Mesothelial cell of epicardium (in vitro differentiated cells): ENCODE data around the gene GRHL1. TPM values are rescaled to one million over a fixed set of nuclear protein-coding genes. Genes with fewer than 3 reads are reported as not detected.

Source experiments
- DNase-seq, 2 experiments: peaks; one replicate each; pipeline ENCODE4 v3.0.0; 2021; ENCODE audit warnings: low spot score in 2 of 2; ENCODE audit not compliant: unreplicated experiment in 2 of 2
- H3K27ac Mint-ChIP-seq: 2 replicates; pipeline ENCODE4 v1.8.0; 2021; ENCODE audit warnings: mixed read lengths
- H3K27me3 Mint-ChIP-seq: 2 replicates; pipeline ENCODE4 v1.8.0; 2021; ENCODE audit warnings: low read depth, mixed read lengths
- H3K36me3 Mint-ChIP-seq: 2 replicates; pipeline ENCODE4 v1.8.0; 2021; ENCODE audit warnings: mixed read lengths
- H3K4me1 Mint-ChIP-seq: 2 replicates; pipeline ENCODE4 v1.8.0; 2021; ENCODE audit warnings: mixed read lengths
- H3K4me3 Mint-ChIP-seq: 2 replicates; pipeline ENCODE4 v1.8.0; 2021; ENCODE audit warnings: mild to moderate bottlenecking, moderate library complexity, mixed read lengths
- H3K9me3 Mint-ChIP-seq: 2 replicates; pipeline ENCODE4 v1.8.0; 2021; ENCODE audit warnings: mixed read lengths
- CTCF ChIP-seq: fragments of 200-600 bp; sonication (generic); IDR thresholded peaks from one replicate; pipeline ENCODE4 v1.5.0; 2021; ENCODE audit warnings: antibody characterized with exemption; ENCODE audit not compliant: unreplicated experiment
- total RNA-seq: library from RNA; stranded (reverse); gene quantifications from 3 replicates; pipeline ENCODE4 v1.2.1, GENCODE V29; 2021

The GRHL1 gene
- total RNA-seq, 1 donor from 2014 or later = 8.2 TPM

- no peak overlapping the region for H3K27ac Mint-ChIP-seq
- no peaks in the 10 kb centered on the region for H3K27me3 Mint-ChIP-seq
- H3K4me1 Mint-ChIP-seq = peaks cover 7% of the 10 kb centered on the region
- H3K4me3 Mint-ChIP-seq = no peak overlapping the region
- no peak for DNase-seq
- no peaks in the 10 kb centered on the region for H3K9me3 Mint-ChIP-seq
- no peak for TF ChIP-seq CTCF
- H3K36me3 Mint-ChIP-seq = no peaks in the 10 kb centered on the region
Measured at GRCh38 chr2:10034333-10035052, 83.0 kb downstream of the GRHL1 start.

GRCh38 chr2:10035053-10035422 is 83.5 kb downstream of the GRHL1 start:
- TF ChIP-seq CTCF = no peak
- no peaks in the 10 kb centered on the region for H3K27me3 Mint-ChIP-seq

GRCh38 chr2:10035633-10036032 is 84.1 kb downstream of the GRHL1 start:
- no peak for DNase-seq
- Mint-ChIP-seq H3K27me3 (no peaks in the 10 kb centered on the region), H3K27ac (no peak overlapping the region), H3K9me3 (no peaks in the 10 kb centered on the region), H3K4me3 (no peak overlapping the region), H3K36me3 (no peaks in the 10 kb centered on the region), H3K4me1 (no peaks in the 10 kb centered on the region)
- no peak for TF ChIP-seq CTCF

More at GRCh38 chr2:10035053-10035422, 83.5 kb downstream of the GRHL1 start:
- H3K4me3 Mint-ChIP-seq = no peak overlapping the region
- H3K27ac Mint-ChIP-seq = no peak overlapping the region
- no peaks in the 10 kb centered on the region for H3K9me3 Mint-ChIP-seq
- H3K36me3 Mint-ChIP-seq = no peaks in the 10 kb centered on the region
- peaks cover 5% of the 10 kb centered on the region for H3K4me1 Mint-ChIP-seq
- DNase-seq = no peak

- DNase-seq = no peak
- H3K9me3 Mint-ChIP-seq = no peaks in the 10 kb centered on the region
- H3K4me1 Mint-ChIP-seq = peaks cover 2% of the 10 kb centered on the region
- H3K27ac Mint-ChIP-seq = no peak overlapping the region
- no peak overlapping the region for H3K4me3 Mint-ChIP-seq
- H3K36me3 Mint-ChIP-seq = peaks cover 2% of the 10 kb centered on the region
- TF ChIP-seq CTCF = no peak
- peaks cover 2% of the 10 kb centered on the region for H3K27me3 Mint-ChIP-seq
Measured at GRCh38 chr2:10036095-10036884, 84.8 kb downstream of the GRHL1 start.

- Mint-ChIP-seq H3K4me1 (peaks cover 11% of the 10 kb centered on the region), H3K4me3 (no peak overlapping the region), H3K27me3 (peaks cover 5% of the 10 kb centered on the region), H3K27ac (no peak overlapping the region), H3K9me3 (no peaks in the 10 kb centered on the region), H3K36me3 (peaks cover 4% of the 10 kb centered on the region)
- TF ChIP-seq CTCF = no peak
- no peak for DNase-seq
Measured at GRCh38 chr2:10038123-10038522, 86.6 kb downstream of the GRHL1 start.
